PC-9 (cell line): Measurements from ENCODE around the gene LRRC27.

ENCODE experiments used
- CTCF ChIP-seq: fragments of 200-600 bp; sonication (generic); conservative IDR thresholded peaks from 2 replicates; pipeline ENCODE4 v1.6.1; 2017; ENCODE audit warnings: mixed run types, antibody characterized with exemption, mild to moderate bottlenecking, moderate library complexity
- EZH2 ChIP-seq: fragments of 200-600 bp; sonication (generic); IDR thresholded peaks from 2 replicates; pipeline ENCODE4 v1.8.0; 2017; ENCODE audit warnings: antibody characterized with exemption, low read depth

- TF ChIP-seq EZH2 (no peak), CTCF (no peak)
Measured at GRCh38 chr10:132420981-132421846, 89.2 kb downstream of the LRRC27 start.
